GM23338 (cell line): ENCODE measurements around the gene TOGARAM1. TPM values are rescaled to one million over a fixed set of nuclear protein-coding genes. Genes with fewer than 3 reads are reported as not detected.

Experiments
- ATAC-seq: fragments of 200-7000 bp; cut with Tn5 transposase; 3 replicates; pipeline ENCODE4 v1.9.1; 2020
- DNase-seq: peaks from one replicate; pipeline ENCODE4 v3.0.0-alpha.2; 2015; ENCODE audit warnings: low spot score
- H2AFZ ChIP-seq: fragments of 200-600 bp; sonication (generic); 2 replicates; pipeline ENCODE4 v1.8.0; 2016; ENCODE audit warnings: antibody characterized with exemption, mild to moderate bottlenecking, moderate library complexity
- H3F3A ChIP-seq: fragments of 200-600 bp; sonication (generic); replicated peaks from 2 replicates; pipeline ENCODE4 v1.8.0; 2017; ENCODE audit warnings: antibody characterized with exemption, mixed run types, low read depth
- H3K27ac ChIP-seq: fragments of 200-600 bp; sonication (generic); 2 replicates; pipeline ENCODE4 v1.6.1; 2016; ENCODE audit warnings: low read depth
- H3K27me3 ChIP-seq: fragments of 200-600 bp; sonication (generic); 2 replicates; pipeline ENCODE4 v1.8.0; 2016; ENCODE audit warnings: mild to moderate bottlenecking, mixed run types, moderate library complexity; ENCODE audit not compliant: insufficient read depth
- H3K36me3 ChIP-seq: fragments of 200-600 bp; sonication (generic); 2 replicates; pipeline ENCODE4 v1.8.0; 2016; ENCODE audit warnings: mild to moderate bottlenecking; ENCODE audit not compliant: insufficient read depth
- H3K4me1 ChIP-seq: fragments of 200-600 bp; sonication (generic); 2 replicates; pipeline ENCODE4 v1.8.0; 2016; ENCODE audit warnings: mild to moderate bottlenecking, moderate library complexity; ENCODE audit not compliant: insufficient read depth
- H3K4me2 ChIP-seq: fragments of 200-600 bp; sonication (generic); 2 replicates; pipeline ENCODE4 v1.7.1; 2017; ENCODE audit warnings: mixed run types
- H3K4me3 ChIP-seq: fragments of 200-600 bp; sonication (generic); 2 replicates; pipeline ENCODE4 v1.6.1; 2016; ENCODE audit warnings: mixed run types
- H3K79me2 ChIP-seq: fragments of 200-600 bp; sonication (generic); replicated peaks from 2 replicates; pipeline ENCODE4 v1.8.0; 2017; ENCODE audit warnings: mild to moderate bottlenecking; ENCODE audit not compliant: insufficient read depth
- H3K9me2 ChIP-seq: fragments of 200-600 bp; sonication (generic); 2 replicates; pipeline ENCODE4 v1.8.0; 2017; ENCODE audit not compliant: insufficient read depth
- H4K20me1 ChIP-seq: fragments of 200-600 bp; sonication (generic); replicated peaks from 2 replicates; pipeline ENCODE4 v1.8.0; 2017; ENCODE audit warnings: mild to moderate bottlenecking; ENCODE audit not compliant: insufficient read depth
- H3K27ac Mint-ChIP-seq: 2 replicates; pipeline ENCODE4 v1.8.0; 2020; ENCODE audit warnings: inconsistent platforms, mild to moderate bottlenecking, moderate library complexity, mixed read lengths
- H3K27me3 Mint-ChIP-seq: 3 replicates; pipeline ENCODE4 v1.8.0; 2022; ENCODE audit warnings: low read depth, mild to moderate bottlenecking, moderate library complexity, mixed read lengths, inconsistent platforms; ENCODE audit not compliant: insufficient read depth, poor library complexity
- H3K36me3 Mint-ChIP-seq: 3 replicates; pipeline ENCODE4 v1.8.0; 2021; ENCODE audit warnings: low read depth, mild to moderate bottlenecking, inconsistent platforms, moderate library complexity, mixed read lengths
- H3K4me1 Mint-ChIP-seq: 3 replicates; pipeline ENCODE4 v1.8.0; 2020; ENCODE audit warnings: mild to moderate bottlenecking, inconsistent platforms, mixed read lengths
- H3K4me3 Mint-ChIP-seq: 3 replicates; pipeline ENCODE4 v1.8.0; 2021; ENCODE audit warnings: moderate library complexity, mild to moderate bottlenecking, inconsistent platforms, mixed read lengths
- H3K9me3 Mint-ChIP-seq: 3 replicates; pipeline ENCODE4 v1.8.0; 2020; ENCODE audit warnings: moderate library complexity, mild to moderate bottlenecking, inconsistent platforms, mixed read lengths
- CREB1 ChIP-seq: fragments of 250-450 bp; sonication (Bioruptor Pico); IDR thresholded peaks from 2 replicates; pipeline ENCODE4 v1.5.0; 2020; ENCODE audit warnings: low read depth, mild to moderate bottlenecking, moderate library complexity
- EZH2 ChIP-seq: fragments of 200-600 bp; sonication (generic); IDR thresholded peaks from one replicate; pipeline ENCODE4 v1.8.0; 2017; ENCODE audit warnings: antibody characterized with exemption, mild to moderate bottlenecking, low read depth; ENCODE audit not compliant: unreplicated experiment
- POLR2AphosphoS5 ChIP-seq: IDR thresholded peaks from 2 replicates; pipeline ENCODE4 v1.6.1; 2016; ENCODE audit warnings: antibody characterized with exemption, low read depth
- ZNF114 ChIP-seq: fragments of 250-450 bp; sonication (Bioruptor Pico); IDR thresholded peaks from 2 replicates; pipeline ENCODE4 v1.5.0; 2020; ENCODE audit warnings: mild to moderate bottlenecking, moderate library complexity
- ZNF331 ChIP-seq: fragments of 250-450 bp; sonication (Bioruptor Pico); IDR thresholded peaks from 2 replicates; pipeline ENCODE4 v1.5.0; 2020; ENCODE audit warnings: low read depth, mild to moderate bottlenecking, moderate library complexity
- polyA plus RNA-seq: library from polyadenylated mRNA; unstranded; fragments of >200 nt; fragmentation: Nextera tagmentation; extraction: Ambion mirVana; gene quantifications from 2 replicates; pipeline ENCODE4 v1.2.1, GENCODE V29; 2016
- total RNA-seq: library from RNA; depleted of rRNA; stranded (reverse); fragments of >200 nt; shearing (Covaris generic); gene quantifications from 2 replicates; pipeline ENCODE4 v1.2.3, GENCODE V29; 2014
- TF ChIP-seq, protein P1 (sequence below): IDR thresholded peaks from 2 replicates; pipeline ENCODE4 v1.6.1; 2016; ENCODE audit warnings: antibody characterized with exemption
- TF ChIP-seq, protein P2 (sequence below): IDR thresholded peaks from one replicate; pipeline ENCODE4 v1.6.1; 2018; ENCODE audit warnings: antibody characterized with exemption; ENCODE audit not compliant: unreplicated experiment

TOGARAM1 gene
- total and polyA plus RNA-seq, 2 experiments from 2014 or later, result 9.6 to 9.8 TPM

DNA sequence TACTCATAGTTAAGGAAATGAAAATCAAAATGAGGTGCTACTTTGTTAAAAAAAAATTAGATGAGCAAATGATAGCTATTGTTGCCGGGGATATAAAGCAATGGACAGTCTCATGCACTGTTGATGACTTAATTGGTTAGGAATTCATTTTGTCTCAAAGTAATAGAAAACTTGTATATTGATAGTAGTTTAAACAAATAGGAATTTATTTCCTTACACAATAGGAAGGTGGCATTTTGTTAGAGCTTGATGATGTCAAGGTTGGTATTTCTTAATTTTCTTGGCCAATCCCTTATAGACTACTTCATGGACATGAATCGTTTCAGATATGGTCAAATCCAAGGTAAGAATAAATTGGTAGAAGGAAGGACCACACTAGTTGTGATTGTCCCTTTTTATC lies 129.7 kb downstream of the TOGARAM1 start:
- no peaks in the 10 kb centered on the region for H3K9me3 Mint-ChIP-seq
- H3K27me3 ChIP-seq, result no peaks in the 10 kb centered on the region
- H3K4me3 ChIP-seq, result no peak overlapping the region
- H3K36me3 ChIP-seq, result peaks cover 17% of the 10 kb centered on the region
- ATAC-seq (no peak), DNase-seq (no peak)
- no peak overlapping the region for H3K4me2 ChIP-seq
- no peak overlapping the region for H3K27ac ChIP-seq
- H3K4me1 Mint-ChIP-seq, result peaks cover 6% of the 10 kb centered on the region; the same call in 2 of the 3 replicates
- H4K20me1 ChIP-seq, result peaks cover 49% of the 10 kb centered on the region
- H3K4me1 ChIP-seq, result no peaks in the 10 kb centered on the region; the same call in 1 of the 2 replicates
- H3K27me3 Mint-ChIP-seq, result no peaks in the 10 kb centered on the region
- peaks cover 99% of the 10 kb centered on the region for H3K79me2 ChIP-seq
- H3K36me3 Mint-ChIP-seq, result peaks cover 17% of the 10 kb centered on the region
- no peaks in the 10 kb centered on the region for H3K9me2 ChIP-seq
- H3K27ac Mint-ChIP-seq, result no peak overlapping the region
- TF ChIP-seq CREB1 (CRISPR knock-in tag), result no peak
- TF ChIP-seq, protein P1, sequence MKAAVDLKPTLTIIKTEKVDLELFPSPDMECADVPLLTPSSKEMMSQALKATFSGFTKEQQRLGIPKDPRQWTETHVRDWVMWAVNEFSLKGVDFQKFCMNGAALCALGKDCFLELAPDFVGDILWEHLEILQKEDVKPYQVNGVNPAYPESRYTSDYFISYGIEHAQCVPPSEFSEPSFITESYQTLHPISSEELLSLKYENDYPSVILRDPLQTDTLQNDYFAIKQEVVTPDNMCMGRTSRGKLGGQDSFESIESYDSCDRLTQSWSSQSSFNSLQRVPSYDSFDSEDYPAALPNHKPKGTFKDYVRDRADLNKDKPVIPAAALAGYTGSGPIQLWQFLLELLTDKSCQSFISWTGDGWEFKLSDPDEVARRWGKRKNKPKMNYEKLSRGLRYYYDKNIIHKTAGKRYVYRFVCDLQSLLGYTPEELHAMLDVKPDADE, result no peak
- no peak for TF ChIP-seq POLR2AphosphoS5
- TF ChIP-seq ZNF114 (CRISPR knock-in tag), result no peak
- TF ChIP-seq EZH2, result no peak
- H3F3A ChIP-seq, result no peaks in the 10 kb centered on the region
- H3K4me3 Mint-ChIP-seq, result no peak overlapping the region
- H2AFZ ChIP-seq, result no peak overlapping the region

DNA sequence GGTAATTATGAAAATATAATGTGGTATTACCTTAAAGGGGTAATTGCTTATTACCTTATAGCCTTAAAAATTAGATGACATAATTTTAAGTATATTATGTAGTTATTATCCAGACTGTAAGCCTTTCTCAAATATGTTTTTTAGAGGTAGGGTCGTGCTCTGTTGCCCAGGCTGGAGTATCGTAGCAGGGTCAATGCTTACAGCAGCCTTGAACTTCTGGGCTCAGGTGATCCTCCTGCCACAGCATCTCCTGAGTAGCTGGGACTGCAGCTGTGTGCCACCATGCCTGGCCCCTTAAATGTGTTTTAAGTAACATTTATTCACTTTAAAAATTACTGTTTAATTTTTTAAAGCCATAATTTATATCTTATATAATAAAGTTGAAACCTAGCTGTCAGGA lies 132.3 kb downstream of the TOGARAM1 start:
- no peak for ATAC-seq
- no peak overlapping the region for H2AFZ ChIP-seq
- H3K27ac Mint-ChIP-seq, result no peak overlapping the region
- H3K4me1 Mint-ChIP-seq, result no peaks in the 10 kb centered on the region
- H3F3A ChIP-seq, result no peaks in the 10 kb centered on the region
- H3K27ac ChIP-seq, result no peak overlapping the region
- H3K27me3 ChIP-seq, result no peaks in the 10 kb centered on the region
- no peak overlapping the region for H3K4me2 ChIP-seq
- no peak for TF ChIP-seq ZNF331 (CRISPR knock-in tag)
- TF ChIP-seq, protein P2, sequence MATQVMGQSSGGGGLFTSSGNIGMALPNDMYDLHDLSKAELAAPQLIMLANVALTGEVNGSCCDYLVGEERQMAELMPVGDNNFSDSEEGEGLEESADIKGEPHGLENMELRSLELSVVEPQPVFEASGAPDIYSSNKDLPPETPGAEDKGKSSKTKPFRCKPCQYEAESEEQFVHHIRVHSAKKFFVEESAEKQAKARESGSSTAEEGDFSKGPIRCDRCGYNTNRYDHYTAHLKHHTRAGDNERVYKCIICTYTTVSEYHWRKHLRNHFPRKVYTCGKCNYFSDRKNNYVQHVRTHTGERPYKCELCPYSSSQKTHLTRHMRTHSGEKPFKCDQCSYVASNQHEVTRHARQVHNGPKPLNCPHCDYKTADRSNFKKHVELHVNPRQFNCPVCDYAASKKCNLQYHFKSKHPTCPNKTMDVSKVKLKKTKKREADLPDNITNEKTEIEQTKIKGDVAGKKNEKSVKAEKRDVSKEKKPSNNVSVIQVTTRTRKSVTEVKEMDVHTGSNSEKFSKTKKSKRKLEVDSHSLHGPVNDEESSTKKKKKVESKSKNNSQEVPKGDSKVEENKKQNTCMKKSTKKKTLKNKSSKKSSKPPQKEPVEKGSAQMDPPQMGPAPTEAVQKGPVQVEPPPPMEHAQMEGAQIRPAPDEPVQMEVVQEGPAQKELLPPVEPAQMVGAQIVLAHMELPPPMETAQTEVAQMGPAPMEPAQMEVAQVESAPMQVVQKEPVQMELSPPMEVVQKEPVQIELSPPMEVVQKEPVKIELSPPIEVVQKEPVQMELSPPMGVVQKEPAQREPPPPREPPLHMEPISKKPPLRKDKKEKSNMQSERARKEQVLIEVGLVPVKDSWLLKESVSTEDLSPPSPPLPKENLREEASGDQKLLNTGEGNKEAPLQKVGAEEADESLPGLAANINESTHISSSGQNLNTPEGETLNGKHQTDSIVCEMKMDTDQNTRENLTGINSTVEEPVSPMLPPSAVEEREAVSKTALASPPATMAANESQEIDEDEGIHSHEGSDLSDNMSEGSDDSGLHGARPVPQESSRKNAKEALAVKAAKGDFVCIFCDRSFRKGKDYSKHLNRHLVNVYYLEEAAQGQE, result no peak
- H4K20me1 ChIP-seq, result peaks cover 36% of the 10 kb centered on the region
- H3K9me2 ChIP-seq, result no peaks in the 10 kb centered on the region
- no peaks in the 10 kb centered on the region for H3K27me3 Mint-ChIP-seq
- no peaks in the 10 kb centered on the region for H3K4me1 ChIP-seq
- H3K4me3 ChIP-seq, result no peak overlapping the region
- peaks cover 27% of the 10 kb centered on the region for H3K36me3 ChIP-seq
- no peaks in the 10 kb centered on the region for H3K9me3 Mint-ChIP-seq
- peaks cover 85% of the 10 kb centered on the region for H3K79me2 ChIP-seq
- peaks cover 36% of the 10 kb centered on the region for H3K36me3 Mint-ChIP-seq
- no peak for DNase-seq
- H3K4me3 Mint-ChIP-seq, result no peak overlapping the region
